MV-4-11 (cell line): ENCODE data around the gene VPS33A.

Experiments used
- DNase-seq: peaks from one replicate; lab custom pipeline; 2025; lab: John Stamatoyannopoulos, UW

The VPS33A gene

DNA sequence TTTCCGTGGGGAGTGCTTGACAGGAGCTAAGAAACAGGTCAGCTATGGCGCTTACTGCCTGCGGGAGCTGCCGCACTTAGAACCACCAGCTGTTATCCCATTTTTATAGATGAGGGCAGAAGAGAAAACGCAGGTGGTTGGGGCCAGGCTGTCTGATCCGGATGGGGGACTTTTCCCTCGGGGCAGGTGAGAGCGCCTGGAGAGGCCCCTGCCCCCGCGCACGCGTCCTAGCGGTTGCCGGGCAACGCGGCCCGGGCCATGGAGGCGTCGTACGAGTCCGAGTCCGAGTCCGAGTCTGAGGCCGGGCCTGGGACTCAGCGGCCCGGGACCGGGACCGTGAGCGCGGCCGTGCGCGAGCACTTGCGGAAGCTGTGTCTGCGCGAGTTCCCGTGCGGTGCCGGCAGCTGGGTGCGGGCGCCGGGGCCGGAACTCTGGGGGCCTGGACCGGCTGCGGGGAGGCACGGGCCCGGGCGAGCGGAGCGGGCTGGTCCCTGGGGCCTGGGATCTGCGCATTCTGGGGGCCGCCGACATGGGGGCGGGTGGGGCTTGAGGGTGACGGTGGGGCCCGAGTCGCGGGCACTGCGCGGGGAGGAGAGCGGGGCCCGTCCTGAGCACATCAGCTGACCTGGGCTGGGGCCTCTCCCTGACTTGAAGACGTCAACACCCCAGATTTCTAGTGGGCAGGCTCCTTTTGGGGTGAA, 83.3 kb downstream of the VPS33A start, which contains the start of gene LRRC43:
TSS of gene LRRC43 (plus strand) at position 237 of the 701 bp plus-strand sequence. CDS start at position 259, 22 bp downstream.
- no peak for DNase-seq
